ENCODE measurements around the gene CNOT6.
"Not testable (repeated sequence)": the region's sequence is repeated elsewhere in the genome, so short reads cannot be mapped to it uniquely, and the experiment has no call there.

Gene CNOT6

DNA sequence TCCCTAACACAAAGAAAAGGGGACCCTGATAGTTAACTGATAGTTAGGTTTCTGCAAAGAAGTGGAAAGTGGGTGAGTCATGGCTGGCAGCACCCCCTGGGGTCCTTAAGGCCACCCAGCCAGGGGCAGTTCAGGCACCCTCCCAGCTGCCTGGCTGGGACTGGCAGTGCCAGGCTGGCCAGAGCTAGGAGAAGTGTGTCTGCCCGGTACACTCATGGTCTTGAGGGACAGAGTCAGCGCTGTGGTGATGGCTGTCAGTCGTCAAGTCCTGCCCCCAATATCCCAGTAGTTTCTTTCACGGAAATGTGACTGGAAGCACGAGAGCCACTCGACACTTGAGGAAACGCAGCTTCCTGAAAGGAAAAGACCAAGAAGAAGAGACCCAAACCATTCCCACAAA lies 22.3 kb upstream of the CNOT6 start:
- DNase-seq (ENCODE audit: low read depth), result no peak

DNA sequence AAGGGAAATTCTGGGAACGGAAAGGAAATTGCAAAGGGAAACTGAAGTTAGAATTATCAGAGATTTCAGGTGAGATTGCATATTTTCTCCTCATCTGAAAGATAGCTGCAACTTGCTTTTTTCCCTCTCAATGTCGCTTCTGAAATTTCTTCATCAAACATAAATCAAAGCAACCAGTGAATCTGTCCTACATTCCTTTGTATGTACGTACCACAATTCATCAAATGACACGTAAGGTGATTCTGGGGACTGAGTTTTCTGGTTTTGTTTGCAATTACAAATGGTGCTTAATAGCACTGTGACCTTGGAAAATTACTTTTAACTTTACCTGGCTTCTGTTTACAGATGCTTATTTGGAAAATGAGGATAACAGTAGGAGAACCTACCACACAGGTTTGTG lies 21.9 kb upstream of the CNOT6 start:
- DNase-seq (ENCODE audit: low read depth), result no peak

GRCh38 chr5:180473386-180473785 lies 20.8 kb upstream of the CNOT6 start:
- not testable (repeated sequence) for DNase-seq (ENCODE audit: low read depth)

GRCh38 chr5:180474569-180474968 lies 19.6 kb upstream of the CNOT6 start:
- DNase-seq (ENCODE audit: low read depth), result no peak

- not testable (repeated sequence) for DNase-seq (ENCODE audit: low read depth)
Observed at GRCh38 chr5:180475969-180476524, 18.1 kb upstream of the CNOT6 start.

DNA sequence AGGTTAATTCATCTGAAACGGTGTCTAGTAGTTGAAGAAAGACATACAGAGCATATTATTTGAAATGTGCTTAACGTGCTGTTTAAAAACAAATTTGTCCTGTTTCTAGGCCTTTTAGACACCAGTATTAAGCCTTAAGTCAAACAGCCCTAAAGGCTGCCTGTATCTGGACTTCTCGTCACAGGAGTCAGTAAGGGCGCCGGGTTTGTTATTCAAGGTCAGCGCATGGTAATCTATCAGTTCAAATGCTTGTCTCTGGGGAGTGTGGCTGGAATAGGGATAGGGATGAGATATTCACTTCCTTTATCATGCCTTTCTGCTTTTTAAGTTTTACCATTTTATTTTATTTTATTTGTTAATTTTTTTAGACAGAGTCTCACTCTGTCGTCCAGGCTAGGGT lies 9.4 kb upstream of the CNOT6 start:
- no peak for DNase-seq (ENCODE audit: low read depth)

- no peak for DNase-seq (ENCODE audit: low read depth)
Observed at GRCh38 chr5:180486636-180487149, 7.5 kb upstream of the CNOT6 start.

DNA sequence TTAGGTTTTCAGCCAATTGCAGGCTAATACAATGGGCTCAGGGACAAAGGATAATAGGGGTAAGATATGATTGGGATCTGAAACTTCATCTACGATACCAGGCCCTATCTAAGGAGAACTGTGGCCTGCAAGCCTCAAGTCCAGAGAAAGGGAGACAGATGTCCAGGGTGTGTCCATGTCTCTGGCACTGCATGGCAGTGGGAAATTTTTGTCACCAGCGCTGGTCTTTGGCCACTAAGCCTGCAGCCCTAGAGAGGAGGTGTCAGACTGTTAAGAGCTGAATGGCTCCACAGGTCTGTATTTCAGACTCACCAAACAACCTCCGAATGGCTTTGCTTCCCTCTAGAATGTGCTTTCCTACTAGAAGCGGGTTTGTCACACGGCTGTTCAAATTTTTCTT lies 6.6 kb upstream of the CNOT6 start:
- no peak for DNase-seq (ENCODE audit: low read depth)

- no peak for DNase-seq (ENCODE audit: low read depth)
Observed at GRCh38 chr5:180491496-180491895, 2.7 kb upstream of the CNOT6 start.

- no peak for DNase-seq (ENCODE audit: low read depth)
Observed at GRCh38 chr5:180492226-180492903, 1.8 kb upstream of the CNOT6 start.

GRCh38 chr5:180494510-180495181 lies 467 bp downstream of the CNOT6 start:
- DNase-seq (ENCODE audit: low read depth), result peak; percentile 24

DNA sequence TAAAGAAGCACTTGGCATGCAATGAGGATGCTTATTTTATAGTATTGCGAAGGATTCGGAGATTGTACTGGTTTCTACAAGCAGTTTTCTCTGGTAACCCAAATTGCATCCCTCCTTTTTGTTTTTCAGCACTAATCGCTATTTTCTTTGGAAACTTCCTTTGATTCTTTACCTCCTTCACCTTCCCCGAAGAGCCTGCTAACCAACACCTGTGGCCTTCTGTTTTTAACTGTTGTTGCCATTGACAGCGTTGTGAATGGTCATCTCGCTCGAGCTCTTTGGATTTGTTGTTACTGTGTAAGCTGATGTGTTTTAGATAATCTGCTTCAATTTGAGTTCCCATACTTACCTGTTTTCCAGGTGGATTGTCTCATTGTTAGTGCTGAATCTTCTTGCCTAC lies 1.1 kb downstream of the CNOT6 start:
- DNase-seq (ENCODE audit: low read depth), result no peak

GRCh38 chr5:180495991-180496741 lies 2.0 kb downstream of the CNOT6 start:
- DNase-seq (ENCODE audit: low read depth), result no peak

DNA sequence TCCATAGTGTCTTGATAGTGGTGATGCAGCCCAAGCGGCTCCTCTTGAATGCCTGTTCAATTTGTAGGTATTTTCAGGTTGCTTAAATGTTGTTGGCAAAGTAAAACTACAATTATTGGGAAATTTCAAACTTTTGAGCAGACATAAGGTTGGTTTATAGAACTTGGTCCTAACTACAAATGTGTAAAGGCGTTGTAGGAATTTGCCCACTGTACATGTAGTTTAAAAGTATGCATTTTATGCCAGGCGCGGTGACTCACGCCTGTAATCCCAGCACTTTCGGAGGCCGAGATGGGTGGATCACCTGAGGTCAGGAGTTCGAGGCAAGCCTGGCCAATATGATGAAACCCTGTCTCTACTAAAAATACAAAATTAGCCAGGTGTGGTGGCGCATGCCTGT lies 2.6 kb downstream of the CNOT6 start:
- DNase-seq (ENCODE audit: low read depth), result not testable (repeated sequence)

DNA sequence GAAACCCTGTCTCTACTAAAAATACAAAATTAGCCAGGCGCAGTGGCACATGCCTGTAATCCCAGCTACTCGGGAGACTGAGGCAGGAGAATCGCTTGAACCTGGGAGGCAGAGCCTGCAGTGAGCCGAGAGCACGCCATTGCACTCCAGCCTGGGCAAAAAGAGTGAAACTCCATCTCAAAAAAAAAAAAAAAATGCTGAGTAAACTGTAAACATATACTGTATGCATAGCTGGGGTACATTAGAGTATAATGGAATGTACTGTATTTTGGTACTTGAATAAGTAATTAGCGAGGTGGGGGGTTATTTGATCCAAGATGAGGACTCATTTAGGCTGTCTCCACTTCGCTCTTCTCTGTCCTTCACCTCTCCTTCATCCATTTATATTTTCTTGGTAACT lies 3.7 kb downstream of the CNOT6 start:
- DNase-seq (ENCODE audit: low read depth), result not testable (repeated sequence)

- no peak for DNase-seq (ENCODE audit: low read depth)
Observed at GRCh38 chr5:180498378-180498777, 4.2 kb downstream of the CNOT6 start.

- DNase-seq (ENCODE audit: low read depth), result no peak
Observed at GRCh38 chr5:180499684-180500083, 5.5 kb downstream of the CNOT6 start.

- not testable (repeated sequence) for DNase-seq (ENCODE audit: low read depth)
Observed at GRCh38 chr5:180500300-180500699, 6.1 kb downstream of the CNOT6 start.

- no peak for DNase-seq (ENCODE audit: low read depth)
Observed at GRCh38 chr5:180507661-180508060, 13.5 kb downstream of the CNOT6 start.

GRCh38 chr5:180515294-180515693 lies 21.1 kb downstream of the CNOT6 start:
- DNase-seq (ENCODE audit: low read depth), result no peak

- not testable (repeated sequence) for DNase-seq (ENCODE audit: low read depth)
Observed at GRCh38 chr5:180515974-180516373, 21.8 kb downstream of the CNOT6 start.

DNA sequence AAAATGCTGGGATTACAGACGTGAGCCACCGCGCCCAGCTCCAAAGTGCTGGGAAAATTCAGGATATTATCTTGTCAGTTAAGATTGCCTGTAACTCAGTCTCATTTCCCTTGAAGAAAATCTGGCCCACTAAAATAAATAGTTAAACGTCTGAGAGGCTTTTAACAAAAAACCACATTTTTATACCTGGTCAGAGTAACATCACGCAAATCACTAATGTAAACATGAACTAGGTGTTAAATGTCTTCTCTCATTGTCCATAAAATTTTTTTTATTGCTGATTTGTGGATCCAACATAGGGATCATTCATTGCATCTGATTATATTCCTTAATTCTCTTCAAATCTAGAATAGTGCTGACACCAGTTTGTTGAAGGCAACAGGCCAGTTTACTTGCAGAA lies 22.3 kb downstream of the CNOT6 start:
- no peak for DNase-seq (ENCODE audit: low read depth)

- DNase-seq (ENCODE audit: low read depth), result no peak
Observed at GRCh38 chr5:180519098-180519497, 24.9 kb downstream of the CNOT6 start.

Measured in stimulated activated CD8-positive, alpha-beta memory T cell treated with anti-CD3 and anti-CD28 coated beads, Interleukin-15, amount 100 ng/mL, for 24 hours (primary cell).